Left kidney (tissue), 2 donors: ENCODE data around the gene ISX. TPM values are rescaled to one million over a fixed set of nuclear protein-coding genes. Genes with fewer than 3 reads are reported as not detected.
A peak's percentile ranks its signal among the peaks of the same experiment; 100 is the strongest.

ENCODE experiments used
- DNase-seq: peaks from one replicate; pipeline ENCODE4 v3.0.0-alpha.2; 2013
- polyA plus RNA-seq: library from polyadenylated mRNA; unstranded; fragments of 120-200 nt; gene quantifications from one replicate; pipeline ENCODE4 v1.2.1, GENCODE V29; 2013; ENCODE audit not compliant: insufficient read length

Gene ISX
- polyA plus RNA-seq, 1 donor, result 0.43 TPM

DNA sequence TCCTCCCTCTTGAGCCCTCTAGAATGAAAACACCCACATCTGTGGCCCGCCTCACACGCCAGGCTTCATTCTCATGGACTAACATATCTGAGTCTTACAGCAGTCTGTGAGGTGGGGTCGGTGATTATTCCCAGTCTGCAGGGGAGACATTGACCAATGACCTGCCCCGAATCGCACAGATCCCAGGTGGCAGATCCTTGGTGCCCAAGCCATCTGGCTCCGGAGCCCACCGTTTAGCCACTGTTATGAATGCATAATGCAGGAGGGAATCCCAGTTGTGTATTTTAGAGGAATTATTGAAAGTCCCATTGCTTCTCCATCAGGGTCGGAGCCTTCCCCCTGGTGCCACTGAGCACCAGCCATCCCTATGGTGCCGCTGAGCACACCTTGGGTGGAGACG lies 47.4 kb downstream of the ISX start:
- DNase-seq, result no peak

DNA sequence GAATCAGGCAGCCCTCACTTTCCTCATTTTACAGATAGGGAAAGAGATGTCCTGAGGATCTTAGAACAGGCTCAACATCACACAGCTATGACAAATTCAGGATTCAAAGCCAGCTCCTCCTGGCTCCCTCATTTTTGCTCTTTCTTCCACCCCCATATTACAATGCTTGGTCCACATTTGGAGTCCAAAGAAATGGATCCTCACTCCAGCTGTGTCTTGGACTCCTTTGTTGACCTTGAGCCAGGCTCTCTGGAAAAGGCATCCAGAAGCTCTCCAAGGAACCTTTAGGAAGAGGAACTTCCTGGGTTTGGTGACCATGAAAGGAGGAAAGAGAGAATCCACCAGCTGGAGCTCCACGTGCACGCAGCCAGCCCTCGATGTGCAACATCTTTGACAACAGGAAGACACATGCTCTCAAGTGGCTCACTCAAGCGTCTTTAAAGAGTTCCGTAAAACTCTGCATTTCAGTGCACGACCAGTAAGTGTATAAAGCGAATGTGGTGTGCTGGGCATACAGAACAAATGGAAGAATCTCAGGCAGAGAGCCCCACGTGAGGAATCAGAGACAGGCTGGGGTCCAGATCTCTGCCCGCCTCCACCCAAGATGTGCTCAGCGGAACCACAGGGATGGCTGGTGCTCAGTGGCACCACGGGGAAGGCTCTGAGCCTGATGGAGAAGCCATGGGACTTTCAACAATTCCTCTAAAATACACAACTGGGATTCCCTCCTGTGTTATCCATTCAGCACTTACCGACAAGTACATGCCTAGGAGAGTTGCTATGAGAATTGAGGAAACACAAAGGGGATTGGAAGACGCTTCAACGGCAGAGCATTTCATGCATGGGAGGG lies 48.4 kb downstream of the ISX start:
- DNase-seq, result no peak

DNA sequence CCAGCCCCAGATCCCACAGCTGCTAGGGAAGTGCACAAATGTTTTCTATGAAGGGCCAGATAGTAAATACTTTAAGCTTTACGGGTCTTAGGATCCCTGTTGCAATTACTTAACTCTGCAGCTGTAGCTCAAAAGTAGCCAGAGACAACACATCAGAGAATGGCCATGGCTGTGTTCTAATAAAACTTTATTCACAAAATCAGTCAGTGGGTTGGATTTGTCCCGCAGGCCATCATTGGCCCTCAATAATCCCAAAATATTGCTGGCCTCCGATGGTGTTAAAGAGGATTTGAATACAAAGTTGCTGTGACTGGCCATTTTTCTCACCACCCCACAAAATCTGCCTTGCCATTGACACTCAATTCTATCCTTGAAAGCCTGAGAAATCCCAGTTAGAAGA lies 49.6 kb downstream of the ISX start:
- DNase-seq, result no peak

- DNase-seq, result no peak
Observed at GRCh38 chr22:35116269-35116668, 50.3 kb downstream of the ISX start.

DNA sequence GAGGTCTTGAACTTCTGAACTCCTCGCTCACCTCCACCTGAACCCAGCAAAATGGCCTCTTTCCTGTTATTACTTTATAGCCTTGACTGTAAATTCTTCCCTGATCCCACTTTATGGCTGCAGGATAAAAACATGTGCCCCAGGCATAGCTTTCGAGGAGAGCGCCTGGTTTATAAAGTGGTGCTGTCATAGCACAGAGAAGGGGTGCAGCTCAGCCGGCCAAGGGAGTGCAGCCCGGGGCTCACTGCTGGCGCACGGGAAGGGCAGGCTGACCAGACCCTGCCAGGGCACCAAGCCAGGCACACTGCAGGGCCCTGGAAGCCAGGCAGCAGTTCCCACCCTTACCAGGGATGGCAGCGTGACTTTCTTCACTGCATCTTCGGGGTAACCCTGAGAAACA lies 50.9 kb downstream of the ISX start:
- no peak for DNase-seq

DNA sequence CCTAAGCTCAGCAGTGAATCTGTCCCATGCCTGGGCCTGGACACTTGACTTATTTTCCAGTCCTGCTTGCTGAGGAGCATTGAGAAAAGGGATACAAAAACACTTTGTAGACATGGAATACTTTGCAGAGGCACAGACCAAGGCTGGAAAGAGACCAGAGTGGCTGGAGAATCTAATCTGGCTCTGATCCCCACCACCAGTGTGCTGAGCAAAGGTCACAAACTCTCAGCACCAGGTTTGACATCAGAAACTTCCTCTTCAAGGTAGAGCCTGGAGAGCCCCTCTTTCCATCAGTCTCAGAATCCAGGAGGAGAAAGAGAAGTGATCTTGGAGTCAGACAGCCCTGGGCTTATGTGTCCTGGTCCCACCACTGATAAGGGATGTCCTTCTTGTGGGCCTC lies 53.5 kb downstream of the ISX start:
- DNase-seq, result no peak

DNA sequence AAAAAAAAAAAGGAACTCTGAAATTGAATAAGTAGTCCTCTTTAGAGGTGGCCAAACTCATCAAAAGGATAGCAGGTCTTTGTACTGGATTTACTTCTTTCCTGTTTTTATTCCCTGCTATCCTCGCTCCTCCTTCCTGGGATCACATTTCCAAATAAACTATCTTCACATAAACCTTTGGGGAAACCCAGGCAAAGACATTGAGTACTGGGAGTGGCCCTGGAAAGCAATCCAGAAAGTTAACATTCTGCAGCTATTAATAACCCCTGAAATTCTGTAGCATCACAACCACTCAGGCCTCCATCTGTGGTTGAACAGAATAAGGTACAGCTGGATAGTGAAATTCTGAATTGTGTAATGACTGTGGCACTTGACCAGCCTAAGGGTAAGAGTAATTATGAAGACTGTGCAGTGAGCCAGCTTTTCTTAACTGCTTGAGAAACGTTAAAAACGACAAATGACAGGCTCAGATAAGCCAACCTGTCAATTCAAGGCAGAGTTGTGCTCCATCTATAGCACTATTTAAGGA lies 58.8 kb downstream of the ISX start:
- peak; percentile 22 for DNase-seq

DNA sequence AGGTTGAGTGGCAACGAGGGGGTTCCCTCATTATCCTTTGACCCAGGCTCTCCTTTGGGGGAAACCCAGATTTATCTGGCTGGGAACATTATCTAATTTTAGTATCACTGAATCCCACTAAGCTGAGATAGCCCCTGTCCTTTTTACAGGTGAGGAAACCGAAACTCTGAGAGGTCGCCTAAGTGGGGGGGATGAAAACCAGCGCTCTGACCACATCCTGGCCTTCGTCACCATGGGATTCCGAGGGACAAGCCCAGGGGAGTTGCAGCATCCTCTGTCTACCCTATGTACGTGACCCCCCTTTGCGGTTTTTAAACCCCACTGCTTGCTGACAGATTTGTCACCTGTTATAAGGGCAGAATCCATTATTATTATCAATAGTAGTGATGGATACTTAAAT lies 61.0 kb downstream of the ISX start:
- no peak for DNase-seq

- DNase-seq, result no peak
Observed at GRCh38 chr22:35128637-35129036, 62.7 kb downstream of the ISX start.

DNA sequence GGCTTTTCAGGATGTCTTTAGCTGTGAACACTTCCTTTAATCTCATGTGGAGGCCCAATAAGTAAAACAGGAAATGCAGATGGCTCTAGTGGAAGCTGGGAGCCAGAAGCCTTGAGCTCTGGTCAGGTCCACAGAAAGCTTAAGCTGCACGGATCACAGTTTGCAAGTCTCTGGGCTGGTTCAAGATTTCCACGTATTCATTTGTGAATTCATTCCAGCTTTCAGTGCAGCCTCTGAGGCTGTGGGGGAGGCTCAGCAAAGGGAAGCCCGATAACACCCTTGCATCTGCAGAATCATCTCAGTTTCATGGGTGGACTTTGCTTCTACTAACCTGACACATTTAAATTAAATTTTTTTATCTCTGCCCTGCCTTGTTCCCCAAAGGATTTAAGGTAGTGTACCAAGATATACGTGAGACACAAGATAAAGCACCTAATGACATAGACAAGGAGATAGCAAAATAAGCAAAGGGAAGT lies 65.6 kb downstream of the ISX start:
- no peak for DNase-seq

DNA sequence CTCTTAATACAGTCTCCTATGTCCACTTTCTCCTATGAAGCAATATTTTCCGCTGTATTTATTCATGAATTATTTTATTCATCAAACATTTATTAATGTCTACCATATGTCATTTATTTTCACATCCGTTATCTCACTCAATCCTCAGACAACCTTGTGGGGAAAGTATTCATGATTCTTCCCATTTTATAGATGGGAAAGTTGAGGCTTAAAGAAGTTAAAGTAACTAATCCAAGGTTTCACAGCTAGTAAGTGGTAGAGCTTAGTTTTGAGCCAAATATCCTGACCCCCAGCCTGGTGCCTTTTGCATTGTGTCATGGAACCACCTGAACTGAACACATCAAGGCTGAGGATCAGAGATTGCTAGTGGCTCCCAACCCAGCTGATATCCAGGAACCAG lies 66.6 kb downstream of the ISX start:
- DNase-seq, result no peak

- no peak for DNase-seq
Observed at GRCh38 chr22:35133702-35134380, 67.9 kb downstream of the ISX start.

DNA sequence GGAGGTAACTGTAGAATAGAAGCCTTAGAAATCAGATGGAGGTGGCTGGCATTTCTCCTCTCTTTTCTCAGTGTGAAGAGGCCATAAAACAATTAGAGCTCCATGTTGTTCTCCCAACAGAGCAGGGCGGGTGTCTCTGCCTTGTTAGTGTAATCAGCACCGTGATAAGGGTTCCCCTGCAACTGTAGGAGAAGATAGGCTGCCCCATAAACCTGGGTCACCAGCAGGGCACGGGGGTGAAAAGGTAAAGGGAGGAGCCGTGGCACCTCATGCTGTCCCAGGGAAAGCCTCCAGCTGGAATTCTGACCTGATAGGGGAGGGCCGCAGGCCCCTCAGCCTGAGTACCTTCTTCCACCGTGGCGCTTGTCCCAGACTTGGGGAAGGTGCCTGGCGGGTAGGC lies 68.7 kb downstream of the ISX start:
- no peak for DNase-seq

DNA sequence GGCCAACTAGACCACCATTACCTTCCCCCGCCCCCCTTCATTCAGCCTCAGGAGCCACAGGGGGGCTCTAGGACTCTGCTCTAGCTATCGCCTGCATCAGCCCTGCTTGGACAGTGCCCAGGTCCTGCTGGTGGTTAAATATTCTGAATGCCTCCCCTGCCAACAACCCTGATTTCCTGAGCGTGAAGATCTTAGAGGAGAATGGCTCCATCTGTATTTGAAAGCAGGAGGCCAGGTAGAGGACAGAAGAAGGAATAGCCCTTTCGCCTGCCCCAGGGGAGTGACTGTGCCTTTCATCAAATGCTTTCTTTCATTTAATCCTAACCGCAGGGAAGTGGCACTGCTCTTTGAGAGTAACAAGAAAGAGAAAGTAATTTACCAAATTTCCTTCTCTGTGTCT lies 69.2 kb downstream of the ISX start:
- DNase-seq, result no peak

Other genes starting within 250 kb of the ISX start
- 39.2 TPM for gene HMGXB4, start 191.3 kb downstream of the ISX start, polyA plus RNA-seq
- 39.2 TPM for gene TOM1, start 233.7 kb downstream of the ISX start, polyA plus RNA-seq